Adipose tissue (tissue), 3 donors: ENCODE measurements around the gene IQCE. TPM values are rescaled to one million over a fixed set of nuclear protein-coding genes. Genes with fewer than 3 reads are reported as not detected.

Experiments used
- H3K27ac ChIP-seq: one replicate; pipeline ENCODE4 v1.5.1; 2013; ENCODE audit warnings: low read depth, low read length
- WGBS, 3 donors: extraction: QIAGEN DNeasy Blood & Tissue Kit; methylation state at CpG; one replicate each; pipeline ENCODE4 v1.1.7; 2013; 5-methylcytosine and 5-hydroxymethylcytosine counted together
- polyA plus RNA-seq, 3 donors: library from polyadenylated mRNA; stranded (reverse); fragments of 200-250 nt; gene quantifications; one replicate each; pipeline ENCODE4 v1.2.3, GENCODE V29; 2013
- donor health status: healthy with polysubstance abuse.
- donor health status: Bipolar disorder and iron deficiency.
- donor health status: healthy.

Gene IQCE
- 1 to 10 TPM; 4.3 to 8.7 (median 5.4) TPM for polyA plus RNA-seq

DNA sequence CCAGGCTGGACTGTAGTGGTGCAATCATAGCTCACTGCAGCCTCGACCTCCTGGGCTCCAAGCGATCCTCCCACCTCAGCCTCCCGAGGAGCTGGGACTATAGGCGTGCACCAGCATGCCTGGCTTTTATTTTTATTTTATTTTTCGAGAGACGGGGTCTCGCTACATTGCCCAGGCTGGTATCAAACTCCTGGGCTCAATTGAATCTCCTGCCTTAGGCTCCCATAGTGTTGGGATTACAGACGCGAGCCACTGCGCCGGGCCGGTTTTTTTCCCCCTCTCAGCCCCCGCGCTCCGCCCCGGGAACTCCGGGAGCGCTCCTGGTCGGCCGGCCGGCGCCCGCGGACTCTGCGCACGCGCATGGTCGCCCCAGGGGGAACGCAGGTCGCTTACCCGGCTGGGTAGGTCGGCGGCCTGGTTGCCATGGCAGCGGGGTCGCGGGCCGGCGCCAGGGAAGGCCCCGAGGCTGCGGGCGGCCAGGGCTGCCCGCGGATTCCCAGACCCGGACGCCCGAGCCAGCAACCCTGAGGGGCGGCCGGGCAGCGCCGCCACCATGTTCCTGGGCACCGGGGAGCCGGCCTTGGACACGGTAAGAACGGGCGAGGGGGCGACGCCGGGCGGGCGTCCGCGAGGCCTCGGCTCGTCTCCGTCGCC lies at the start of gene IQCE:
Gene IQCE, plus strand, starts transcription at position 351 of the 654 bp plus-strand sequence. Its CDS starts 203 bp downstream, at position 554.
- WGBS, 3 donors, result 1 to 2% (median 1%) methylated on average over 45 to 66 of the region's 66 CpGs
- H3K27ac ChIP-seq, result no peak within 1 kb of the TSS

- H3K27ac ChIP-seq, result no peak overlapping the region
- WGBS, 3 donors, result 73 to 82% (median 75%) methylated on average over 22 to 23 of the region's 23 CpGs
These were observed 49.4 kb upstream of the IQCE start for GRCh38 chr7:2509298-2509906.

GRCh38 chr7:2510130-2510776 lies 48.5 kb upstream of the IQCE start:
- WGBS, 3 donors, result 83 to 86% (median 85%) methylated on average over 13 of the region's 13 CpGs
- no peak overlapping the region for H3K27ac ChIP-seq

GRCh38 chr7:2510909-2511768 lies 47.6 kb upstream of the IQCE start:
- 24 to 31% (median 29%) methylated on average over 24 to 27 of the region's 27 CpGs for WGBS, 3 donors
- no peak overlapping the region for H3K27ac ChIP-seq

DNA sequence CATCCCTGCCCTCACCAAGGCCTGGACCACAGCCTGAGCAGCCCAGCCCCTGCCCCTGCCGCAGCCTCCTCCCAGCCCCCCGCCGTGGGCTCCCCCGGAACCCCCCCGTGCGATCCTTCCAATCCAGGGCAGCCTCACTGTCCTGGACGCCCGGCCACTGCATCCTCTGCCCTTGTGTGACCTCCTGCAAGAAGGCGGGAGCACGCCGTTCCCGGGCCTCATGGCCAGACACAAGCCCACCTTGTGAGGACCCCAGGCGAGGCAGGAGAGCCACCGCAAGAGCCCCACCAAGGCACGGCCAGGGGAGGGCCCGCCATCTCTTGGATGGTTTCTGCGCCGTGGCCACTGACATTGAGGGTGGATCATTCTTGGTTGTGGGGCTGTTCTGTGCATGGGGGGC lies 47.0 kb upstream of the IQCE start:
- WGBS, 3 donors, result 33 to 40% (median 34%) methylated on average over 17 to 18 of the region's 18 CpGs
- H3K27ac ChIP-seq, result no peak overlapping the region

GRCh38 chr7:2512179-2512661 lies 46.6 kb upstream of the IQCE start:
- 33 to 54% (median 34%) methylated on average over 11 to 12 of the region's 12 CpGs for WGBS, 3 donors
- H3K27ac ChIP-seq, result no peak overlapping the region

DNA sequence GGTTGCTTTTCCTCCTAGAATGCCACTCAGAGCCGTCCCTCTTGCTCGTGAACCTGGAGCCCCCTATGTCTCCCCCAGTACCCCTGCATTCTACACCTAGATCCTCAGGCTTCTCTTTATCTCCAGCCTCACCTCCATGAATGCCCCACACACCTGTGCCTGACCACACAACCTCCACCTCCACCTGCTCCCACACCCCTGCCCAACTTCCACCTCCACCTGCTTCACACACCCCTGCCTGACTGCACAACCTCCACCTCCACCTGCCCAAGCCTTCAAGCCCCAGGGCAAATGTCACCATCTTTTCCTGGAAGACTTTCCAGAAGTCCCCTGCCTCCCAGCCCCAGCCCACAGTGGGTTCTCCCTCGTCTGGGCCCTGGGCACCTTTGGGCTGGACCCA lies 46.1 kb upstream of the IQCE start:
- no peak overlapping the region for H3K27ac ChIP-seq
- WGBS, 3 donors, result 60 to 95% (median 76%) methylated on average over 2 to 3 of the region's 3 CpGs

DNA sequence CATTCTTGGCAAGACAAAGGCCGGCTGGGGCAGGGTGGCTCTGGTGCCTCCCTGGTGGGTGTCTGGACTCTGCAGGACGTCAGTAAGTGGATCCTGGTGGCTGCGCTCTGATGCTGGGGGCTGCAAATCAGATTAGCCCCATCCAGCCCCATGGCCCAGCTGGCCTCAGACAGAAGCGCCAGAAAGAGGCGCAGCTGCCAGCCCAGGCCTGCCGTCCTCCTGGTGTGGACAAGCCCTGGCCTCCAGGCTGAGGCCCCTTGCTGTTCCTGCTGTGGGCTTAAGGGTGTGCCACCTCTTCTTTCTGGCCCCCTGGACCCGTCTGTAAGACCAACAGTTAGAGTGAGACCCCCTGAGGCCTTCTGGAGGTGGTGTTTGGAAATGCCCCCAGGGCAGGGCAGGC lies 45.1 kb upstream of the IQCE start:
- 92 to 93% (median 93%) methylated on average over 7 of the region's 7 CpGs for WGBS, 3 donors
- no peak overlapping the region for H3K27ac ChIP-seq

GRCh38 chr7:2514473-2515423 lies 44.0 kb upstream of the IQCE start:
- H3K27ac ChIP-seq, result no peak overlapping the region
- 82 to 92% (median 83%) methylated on average over 9 of the region's 9 CpGs for WGBS, 3 donors

- H3K27ac ChIP-seq, result no peak overlapping the region
- 86 to 92% (median 91%) methylated on average over 15 of the region's 15 CpGs for WGBS, 3 donors
These were observed 43.2 kb upstream of the IQCE start for GRCh38 chr7:2515424-2516193.

GRCh38 chr7:2516194-2516555 lies 42.6 kb upstream of the IQCE start:
- no peak overlapping the region for H3K27ac ChIP-seq
- 80 to 89% (median 81%) methylated on average over 8 of the region's 8 CpGs for WGBS, 3 donors

DNA sequence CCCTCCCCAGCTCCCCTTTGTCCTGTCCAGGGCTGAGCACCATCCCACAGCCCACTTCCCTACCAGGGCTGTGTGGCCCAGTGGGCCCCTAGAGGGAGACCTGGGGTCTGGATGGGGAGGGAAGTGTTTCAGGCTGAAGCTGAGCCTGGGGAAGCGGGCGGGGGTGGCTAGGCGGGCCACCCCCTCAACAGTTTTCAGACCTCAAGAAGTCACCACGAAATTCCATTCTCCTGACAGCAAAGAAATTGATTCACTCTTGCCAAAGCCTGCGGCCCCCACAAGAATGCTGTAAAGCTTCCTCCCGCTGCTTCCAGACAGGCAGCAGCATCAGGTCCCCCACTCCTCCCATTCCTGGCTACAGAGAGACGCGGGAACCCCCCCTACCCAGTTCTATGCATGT lies 41.8 kb upstream of the IQCE start:
- H3K27ac ChIP-seq, result no peak overlapping the region
- 53 to 92% (median 54%) methylated on average over 8 of the region's 8 CpGs for WGBS, 3 donors

- H3K27ac ChIP-seq, result no peak overlapping the region
- WGBS, 3 donors, result 73 to 77% (median 74%) methylated on average over 18 of the region's 18 CpGs
These were observed 40.9 kb upstream of the IQCE start for GRCh38 chr7:2517678-2518507.

DNA sequence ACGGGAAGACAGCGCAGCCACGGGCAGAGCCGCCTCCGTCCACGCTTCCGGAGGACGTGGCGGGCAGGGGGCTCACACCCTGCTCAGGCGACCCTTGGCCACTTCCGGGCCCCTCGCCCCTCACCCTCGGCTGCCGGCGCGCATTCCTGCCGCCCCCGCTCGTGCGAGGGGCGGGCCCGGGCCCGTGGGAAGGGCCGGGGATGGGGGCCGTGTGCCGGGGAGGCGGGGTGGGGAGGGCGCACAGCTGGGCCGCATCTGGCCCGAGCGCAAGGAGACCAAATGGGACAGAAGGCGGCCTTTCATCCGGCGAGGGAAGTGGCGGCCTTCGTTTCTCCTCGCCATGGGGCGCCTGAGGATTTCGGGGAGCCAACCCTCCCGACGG lies 40.1 kb upstream of the IQCE start:
- 5 to 15% (median 8%) methylated on average over 36 to 41 of the region's 41 CpGs for WGBS, 3 donors
- no peak overlapping the region for H3K27ac ChIP-seq

GRCh38 chr7:2519119-2519930 lies 39.5 kb upstream of the IQCE start, which contains the start of gene LFNG:
TSS of gene LFNG (plus strand) at chr7:2519774. CDS start at chr7:2519862, 88 bp downstream.
- no peak within 1 kb of the TSS for H3K27ac ChIP-seq
- 1% methylated on average over 44 to 94 of the region's 95 CpGs for WGBS, 3 donors
